ENCODE results near the gene PTPRN2. TPM values are rescaled to one million over a fixed set of nuclear protein-coding genes. Genes with fewer than 3 reads are reported as not detected.

The PTPRN2 gene
- total RNA-seq, 2 donors from 2014 or later = 26.1 to 55.5 TPM

DNA sequence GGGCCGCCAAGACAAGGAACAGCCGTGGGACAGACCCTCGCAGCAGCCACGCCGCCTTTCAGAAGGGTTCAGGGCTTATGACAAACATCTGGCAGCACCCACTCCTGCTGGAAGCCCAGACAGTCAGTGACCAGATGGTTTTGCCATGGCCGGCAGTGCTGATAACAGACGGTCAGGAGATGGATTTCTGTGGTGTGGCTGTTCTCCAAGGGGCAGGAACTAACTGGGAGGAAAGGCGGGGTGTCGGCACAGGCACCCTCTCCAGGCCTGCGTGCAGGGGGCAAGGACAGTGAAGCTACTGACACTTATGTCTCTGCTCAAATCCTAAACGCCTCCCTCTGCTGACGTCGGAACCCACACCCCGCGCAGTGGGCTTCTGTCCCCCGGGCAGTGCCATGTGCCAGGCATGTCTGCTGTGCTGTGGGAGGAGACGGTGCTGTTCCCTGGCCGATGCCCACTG is 834.8 kb downstream of the PTPRN2 start:
- Histone ChIP-seq H3K4me3 (no peak overlapping the region), H3K9me3 (no peaks in the 10 kb centered on the region), H3K36me3 (no peaks in the 10 kb centered on the region), H3K27me3 (replicated peaks; ENCODE audit: insufficient read depth) (no peaks in the 10 kb centered on the region), H3K27ac (no peak overlapping the region), H3K4me1 (replicated peaks) (no peaks in the 10 kb centered on the region)
- intact Hi-C loops (cut with DNase I) = no loop called here
- 73% methylated on average over 18 of the region's 18 CpGs for WGBS
- no peak for DNase-seq (ENCODE audit: low spot score)
- TF ChIP-seq CTCF (IDR thresholded peaks at IDR 0.05) (no peak), POLR2A (IDR thresholded peaks at IDR 0.05) (no peak), POLR2AphosphoS5 (IDR thresholded peaks at IDR 0.05) (no peak)

- WGBS = 81% methylated on average over 26 of the region's 27 CpGs
- no peak overlapping the region for H3K4me3 ChIP-seq
- no peaks in the 10 kb centered on the region for H3K27me3 ChIP-seq (replicated peaks; ENCODE audit: insufficient read depth)
- H3K9me3 ChIP-seq = no peaks in the 10 kb centered on the region
- no peak overlapping the region for H3K27ac ChIP-seq
- intact Hi-C loops (cut with DNase I) = no loop called here
- TF ChIP-seq POLR2A (IDR thresholded peaks at IDR 0.05) (no peak), CTCF (IDR thresholded peaks at IDR 0.05) (no peak), POLR2AphosphoS5 (IDR thresholded peaks at IDR 0.05) (no peak)
- no peak for DNase-seq (ENCODE audit: low spot score)
- H3K4me1 ChIP-seq (replicated peaks) = no peaks in the 10 kb centered on the region
- no peaks in the 10 kb centered on the region for H3K36me3 ChIP-seq
These were observed 835.5 kb downstream of the PTPRN2 start for GRCh38 chr7:157751951-157752673.

DNA sequence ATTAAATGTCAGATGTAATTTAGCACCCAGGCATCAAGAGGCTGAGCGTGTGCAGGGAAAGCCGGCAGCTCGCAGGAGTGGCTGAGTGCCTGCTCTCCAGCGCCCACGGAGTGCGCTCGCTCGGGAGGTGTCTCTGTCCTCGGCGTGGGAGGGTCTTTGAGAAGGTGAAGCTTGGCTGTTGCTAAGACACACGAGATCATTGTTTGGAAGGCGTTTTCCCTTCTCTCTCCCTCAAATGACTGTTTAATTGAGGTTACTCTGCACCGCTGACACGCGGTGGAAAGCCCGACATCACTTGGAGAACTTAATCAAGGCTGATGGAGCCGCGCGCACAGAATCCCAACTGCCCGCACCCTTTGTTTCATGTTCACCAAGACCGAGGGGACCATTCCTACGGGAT is 836.2 kb downstream of the PTPRN2 start:
- no peaks in the 10 kb centered on the region for H3K9me3 ChIP-seq

GRCh38 chr7:157750291-157750690 is 837.3 kb downstream of the PTPRN2 start:
- 82% methylated on average over 6 of the region's 6 CpGs for WGBS
- TF ChIP-seq CTCF (IDR thresholded peaks at IDR 0.05) = no peak
- intact Hi-C loops (cut with DNase I) = no loop called here

More for the DNA sequence above, 836.2 kb downstream of the PTPRN2 start:
- no peaks in the 10 kb centered on the region for H3K4me1 ChIP-seq (replicated peaks)
- no peak overlapping the region for H3K4me3 ChIP-seq
- intact Hi-C loops (cut with DNase I) = no loop called here
- no peaks in the 10 kb centered on the region for H3K27me3 ChIP-seq (replicated peaks; ENCODE audit: insufficient read depth)
- no peaks in the 10 kb centered on the region for H3K36me3 ChIP-seq
- no peak for DNase-seq (ENCODE audit: low spot score)
- TF ChIP-seq POLR2A (IDR thresholded peaks at IDR 0.05) (no peak), POLR2AphosphoS5 (IDR thresholded peaks at IDR 0.05) (no peak), CTCF (IDR thresholded peaks at IDR 0.05) (no peak)
- no peak overlapping the region for H3K27ac ChIP-seq
- 81% methylated on average over 22 of the region's 22 CpGs for WGBS

More at GRCh38 chr7:157750291-157750690, 837.3 kb downstream of the PTPRN2 start:
- H3K4me3 ChIP-seq = no peak overlapping the region
- DNase-seq (ENCODE audit: low spot score) = no peak
- no peak overlapping the region for H3K27ac ChIP-seq
- no peaks in the 10 kb centered on the region for H3K36me3 ChIP-seq
- H3K27me3 ChIP-seq (replicated peaks; ENCODE audit: insufficient read depth) = no peaks in the 10 kb centered on the region
- no peaks in the 10 kb centered on the region for H3K9me3 ChIP-seq
- H3K4me1 ChIP-seq (replicated peaks) = no peaks in the 10 kb centered on the region
